GM12891 (cell line): Measurements from ENCODE around the gene TM2D1.

ENCODE experiments used
- POLR2A ChIP-seq: IDR thresholded peaks from 2 replicates; pipeline ENCODE4 v1.6.1; 2011; ENCODE audit warnings: low read depth, low read length, control low read depth
- TAF1 ChIP-seq: IDR thresholded peaks from 2 replicates; pipeline ENCODE4 v1.6.1; 2011; ENCODE audit warnings: low read depth, low read length, control low read depth

GRCh38 chr1:61640531-61641530, 84.1 kb downstream of the TM2D1 start:
- TF ChIP-seq POLR2A (no peak), TAF1 (no peak)
